ENCODE data around the gene KLRF1.

KLRF1 gene

GRCh38 chr12:9809338-9809737 lies 17.9 kb upstream of the KLRF1 start:
- no peak for DNase-seq

GRCh38 chr12:9809866-9810265 lies 17.4 kb upstream of the KLRF1 start:
- no peak for DNase-seq

GRCh38 chr12:9810671-9811070 lies 16.6 kb upstream of the KLRF1 start:
- no peak for DNase-seq

GRCh38 chr12:9811621-9812020 lies 15.7 kb upstream of the KLRF1 start:
- no peak for DNase-seq

- DNase-seq = peak; percentile 92
Observed at GRCh38 chr12:9813821-9814798, 13.2 kb upstream of the KLRF1 start.

- no peak for DNase-seq
Observed at GRCh38 chr12:9820281-9820930, 6.9 kb upstream of the KLRF1 start.

- no peak for DNase-seq
Observed at GRCh38 chr12:9829483-9829882, 2.2 kb downstream of the KLRF1 start.

- DNase-seq = no peak
Observed at GRCh38 chr12:9829982-9830381, 2.7 kb downstream of the KLRF1 start.

- no peak for DNase-seq
Observed at GRCh38 chr12:9831720-9832119, 4.4 kb downstream of the KLRF1 start.

- DNase-seq = no peak
Observed at GRCh38 chr12:9843407-9843806, 16.1 kb downstream of the KLRF1 start.

- no peak for DNase-seq
Observed at GRCh38 chr12:9848899-9849298, 21.6 kb downstream of the KLRF1 start.

- no peak for DNase-seq
Observed at GRCh38 chr12:9851050-9851449, 23.8 kb downstream of the KLRF1 start.

- no peak for DNase-seq
Observed at GRCh38 chr12:9851927-9852326, 24.6 kb downstream of the KLRF1 start.

- DNase-seq = no peak
Observed at GRCh38 chr12:9856151-9856550, 28.9 kb downstream of the KLRF1 start.

- no peak for DNase-seq
Observed at GRCh38 chr12:9856894-9857293, 29.6 kb downstream of the KLRF1 start.

- DNase-seq = no peak
Observed at GRCh38 chr12:9858135-9858534, 30.9 kb downstream of the KLRF1 start.

GRCh38 chr12:9864913-9865675 lies 37.8 kb downstream of the KLRF1 start:
- DNase-seq = peak in 1 of 2 donors; percentile 29

GRCh38 chr12:9866860-9867269 lies 39.6 kb downstream of the KLRF1 start:
- DNase-seq = no peak

GRCh38 chr12:9867531-9867930 lies 40.2 kb downstream of the KLRF1 start:
- no peak for DNase-seq

GRCh38 chr12:9868311-9868801 lies 41.1 kb downstream of the KLRF1 start:
- DNase-seq = peak in 1 of 2 donors; percentile 27

- no peak for DNase-seq
Observed at GRCh38 chr12:9868951-9869306, 41.6 kb downstream of the KLRF1 start.

GRCh38 chr12:9869307-9870161 lies 42.3 kb downstream of the KLRF1 start, which contains the start of gene CLEC2B:
TSS of gene CLEC2B (minus strand) at chr12:9869354.
- DNase-seq = peak; percentile 30 to 72

All from CD4-positive, alpha-beta T cell treated with Interleukin-1 beta for 1 hour (primary cell).